SK-N-SH (cell line): ENCODE results near the gene ATL3. TPM values are rescaled to one million over a fixed set of nuclear protein-coding genes. Genes with fewer than 3 reads are reported as not detected.

Experiments used
- CTCF ChIA-PET: fragments of 300-600, 350-600 bp; formaldehyde crosslinking; extraction: SDS; loops from one replicate; lab custom pipeline; 2021; lab: Yijun Ruan, JAX
- POLR2A ChIA-PET: fragments of 350-600 bp; sonication (Branson Sonifier 250); formaldehyde crosslinking; extraction: SDS; loops from one replicate; lab custom pipeline; 2020; ENCODE audit warnings: antibody characterized with exemption, inconsistent platforms; lab: Yijun Ruan, JAX
- DNase-seq: peaks from one replicate; pipeline ENCODE4 v3.0.0; 2012
- H2AFZ ChIP-seq: fragments of 200-600 bp; sonication (generic); 2 replicates; pipeline ENCODE4 v1.8.1; 2016; ENCODE audit warnings: antibody characterized with exemption, mild to moderate bottlenecking, low read depth
- H3F3A ChIP-seq: fragments of 200-600 bp; sonication (generic); replicated peaks from 2 replicates; pipeline ENCODE3; 2016; ENCODE audit warnings: antibody characterized with exemption, mild to moderate bottlenecking; ENCODE audit not compliant: insufficient read depth
- H3K27ac ChIP-seq, 2 experiments: fragments of 200-500 bp in 1 of 2; fragments of 200-600 bp in 1 of 2; sonication (Bioruptor generic) in 1 of 2; sonication (generic), shearing (Covaris generic) in 1 of 2; 2 replicates each; pipeline versions ENCODE4 v1.5.1 to v1.6.1; 2014 to 2016; ENCODE audit warnings: low read depth in 2 of 2, inconsistent platforms in 1 of 2, low read length in 1 of 2, mild to moderate bottlenecking in 1 of 2, mixed read lengths in 1 of 2
- H3K27me3 ChIP-seq: fragments of 200-600 bp; sonication (generic), shearing (Covaris generic); 2 replicates; pipeline ENCODE4 v1.6.1; 2016; ENCODE audit warnings: mixed run types; ENCODE audit not compliant: insufficient read depth
- H3K36me3 ChIP-seq, 2 experiments: fragments of 200-500 bp in 1 of 2; fragments of 200-600 bp in 1 of 2; sonication (Bioruptor generic) in 1 of 2; sonication (generic) in 1 of 2; replicated peaks in 1 of 2; 2 replicates each; pipeline versions ENCODE3 to v1.5.1; 2014 to 2016; ENCODE audit warnings: low read length in 1 of 2, mild to moderate bottlenecking in 1 of 2; ENCODE audit not compliant: insufficient read depth in 2 of 2, control insufficient read depth in 1 of 2
- H3K4me1 ChIP-seq, 2 experiments: fragments of 200-500 bp in 1 of 2; fragments of 200-600 bp in 1 of 2; sonication (Bioruptor generic) in 1 of 2; sonication (generic), shearing (Covaris generic) in 1 of 2; 2 replicates each; pipeline versions ENCODE4 v1.5.1 to v1.6.1; 2014 to 2016; ENCODE audit warnings: low read depth in 1 of 2, low read length in 1 of 2, mixed run types in 1 of 2; ENCODE audit not compliant: insufficient read depth in 2 of 2, control insufficient read depth in 1 of 2
- H3K4me2 ChIP-seq: fragments of 200-600 bp; sonication (generic), shearing (Covaris generic); 2 replicates; pipeline ENCODE4 v1.6.1; 2017; ENCODE audit warnings: mixed run types
- H3K4me3 ChIP-seq, 2 experiments: fragments of 200-500 bp in 1 of 2; fragments of 200-600 bp in 1 of 2; sonication (Bioruptor generic) in 1 of 2; sonication (generic), shearing (Covaris generic) in 1 of 2; 2 replicates each; pipeline versions ENCODE4 v1.5.1 to v1.8.1; 2014 to 2016; ENCODE audit warnings: low read depth in 2 of 2, inconsistent platforms in 1 of 2, low read length in 1 of 2, mild to moderate bottlenecking in 1 of 2, mixed read lengths in 1 of 2, moderate library complexity in 1 of 2
- H3K79me2 ChIP-seq: fragments of 200-600 bp; sonication (generic); 2 replicates; pipeline ENCODE4 v1.8.1; 2017; ENCODE audit warnings: mild to moderate bottlenecking; ENCODE audit not compliant: insufficient read depth
- H3K9ac ChIP-seq: fragments of 200-600 bp; sonication (generic); 2 replicates; pipeline ENCODE4 v1.6.1; 2017; ENCODE audit warnings: mixed run types
- H3K9me2 ChIP-seq: fragments of 200-600 bp; sonication (generic); 2 replicates; pipeline ENCODE4 v1.6.1; 2017; ENCODE audit warnings: mixed run types
- H3K9me3 ChIP-seq: fragments of 200-600 bp; sonication (generic); 2 replicates; pipeline ENCODE4 v1.6.1; 2017; ENCODE audit warnings: mixed run types, mild to moderate bottlenecking, moderate library complexity
- H4K20me1 ChIP-seq: fragments of 200-600 bp; sonication (generic); 2 replicates; pipeline ENCODE4 v1.6.1; 2017; ENCODE audit warnings: mild to moderate bottlenecking, mixed run types; ENCODE audit not compliant: insufficient read depth
- CHD2 ChIP-seq: fragments of 150-350 bp; IDR thresholded peaks from 2 replicates; pipeline ENCODE4 v1.6.1; 2018; ENCODE audit warnings: low read length; ENCODE audit not compliant: partially characterized antibody
- CTCF ChIP-seq: fragments of 200-600 bp; sonication (generic); IDR thresholded peaks from 2 replicates; pipeline ENCODE4 v1.6.1; 2017; ENCODE audit warnings: antibody characterized with exemption, mild to moderate bottlenecking, moderate library complexity
- EP300 ChIP-seq, 2 experiments: IDR thresholded peaks; 2 replicates each; pipeline versions ENCODE4 v1.4.0 to v1.6.1; 2012; ENCODE audit warnings: borderline replicate concordance in 1 of 2, low read depth in 1 of 2, low read length in 1 of 2
- FOSL2 ChIP-seq: IDR thresholded peaks from 2 replicates; pipeline ENCODE4 v1.4.0; 2012; ENCODE audit warnings: low read depth, mild to moderate bottlenecking, moderate library complexity, borderline replicate concordance
- GABPA ChIP-seq: IDR thresholded peaks from 2 replicates; pipeline ENCODE4 v1.4.0; 2012; ENCODE audit warnings: low read depth, mild to moderate bottlenecking
- GATA2 ChIP-seq: sonication (generic); formaldehyde crosslinking; IDR thresholded peaks from 2 replicates; pipeline ENCODE4 v1.5.0; 2020; ENCODE audit warnings: mild to moderate bottlenecking, missing genetic modification reagents
- IRF3 ChIP-seq: fragments of 150-350 bp; IDR thresholded peaks from 2 replicates; pipeline ENCODE4 v1.6.1; 2016; ENCODE audit warnings: mild to moderate bottlenecking, low read depth, low read length
- JUND ChIP-seq: IDR thresholded peaks from 2 replicates; pipeline ENCODE4 v1.4.0; 2012
- MAX ChIP-seq: IDR thresholded peaks from 2 replicates; pipeline ENCODE4 v1.4.0; 2012; ENCODE audit warnings: low read depth
- MEF2A ChIP-seq: IDR thresholded peaks from 2 replicates; pipeline ENCODE4 v1.4.0; 2012; ENCODE audit warnings: low read depth, borderline replicate concordance
- PBX3 ChIP-seq: IDR thresholded peaks from 2 replicates; pipeline ENCODE4; 2012
- RCOR1 ChIP-seq: fragments of 150-350 bp; IDR thresholded peaks from 2 replicates; pipeline ENCODE4 v1.6.1; 2017; ENCODE audit warnings: antibody characterized with exemption, low read length
- RXRA ChIP-seq: IDR thresholded peaks from 2 replicates; pipeline ENCODE4 v1.4.0; 2012; ENCODE audit warnings: low read depth, mild to moderate bottlenecking, borderline replicate concordance
- SIN3A ChIP-seq: IDR thresholded peaks from 2 replicates; pipeline ENCODE4 v1.6.1; 2012; ENCODE audit warnings: low read depth, mild to moderate bottlenecking, low read length, moderate library complexity, borderline replicate concordance
- YY1 ChIP-seq: IDR thresholded peaks from 2 replicates; pipeline ENCODE4 v1.4.0; 2012; ENCODE audit warnings: low read depth, mild to moderate bottlenecking
- ZBTB33 ChIP-seq: IDR thresholded peaks from 2 replicates; pipeline ENCODE4 v1.4.0; 2012; ENCODE audit warnings: low read depth, borderline replicate concordance
- WGBS: methylation state at CpG from one replicate; pipeline ENCODE4 v1.1.6; 2017; ENCODE audit warnings: low lambda C conversion rate; 5-methylcytosine and 5-hydroxymethylcytosine counted together
- polyA plus RNA-seq, 3 experiments: library from polyadenylated mRNA; depleted of rRNA; stranded (reverse); fragments of >200 nt; gene quantifications; 2 replicates each; pipeline ENCODE4 v1.2.3, GENCODE V29; 2012

ATL3 gene
- polyA plus RNA-seq, 1 of the 3 experiments (the other 2 are of a cell fraction): 13.1 TPM

GRCh38 chr11:63719987-63720386 lies 48.8 kb upstream of the ATL3 start:
- Histone ChIP-seq H3K4me2 (no peak overlapping the region), H3K79me2 (peaks cover 22% of the 10 kb centered on the region; the same call in 1 of the 2 replicates), H2AFZ (no peak overlapping the region), H3K9ac (no peak overlapping the region), H3K27ac (no peak overlapping the region), H3K9me2 (no peaks in the 10 kb centered on the region), H3K9me3 (no peaks in the 10 kb centered on the region), H3F3A (no peaks in the 10 kb centered on the region), H3K27me3 (no peaks in the 10 kb centered on the region), H4K20me1 (peaks cover 16% of the 10 kb centered on the region), H3K4me1 (no peaks in the 10 kb centered on the region; a peak in 1 of 4 replicates), H3K36me3 (peaks cover 0 to 11% of the 10 kb centered on the region in 2 experiments), H3K4me3 (no peak overlapping the region)
- 88% methylated on average over 2 of the region's 2 CpGs for WGBS
- no peak for DNase-seq
- ChIA-PET CTCF (no interaction called here), POLR2A (no interaction called here)
- no peak for TF ChIP-seq FOSL2
- TF ChIP-seq CHD2: no peak
- no peak for TF ChIP-seq MEF2A
- TF ChIP-seq RCOR1: no peak
- TF ChIP-seq GATA2: no peak
- TF ChIP-seq GABPA: no peak
- TF ChIP-seq JUND: no peak
- no peak for TF ChIP-seq MAX
- no peak for TF ChIP-seq EP300 (IDR thresholded peaks at IDR 0.05; ENCODE audit: borderline replicate concordance in 1 of 2, low read depth in 1 of 2, low read length in 1 of 2)
- TF ChIP-seq SIN3A: no peak
- TF ChIP-seq YY1: no peak
- TF ChIP-seq RXRA: no peak
- no peak for TF ChIP-seq PBX3
- no peak for TF ChIP-seq CTCF
- TF ChIP-seq ZBTB33: no peak
- TF ChIP-seq IRF3: no peak
